ENCODE measurements around the gene ARID1B. TPM values are rescaled to one million over a fixed set of nuclear protein-coding genes. Genes with fewer than 3 reads are reported as not detected.

Gene ARID1B
- total and polyA plus RNA-seq, 10 of the 15 experiments (the other 5 are each of a cell fraction or from before 2014, with no cell fraction given): 24.7 to 133 (median 54.6) TPM

- no peaks in the 10 kb centered on the region for H3K4me1 ChIP-seq (ENCODE audit: control insufficient read depth, insufficient read depth, low read length)
- DNase-seq (ENCODE audit: low read depth, low spot score) (no peak), ATAC-seq (no peak), FAIRE-seq (no peak)
- RAD21 ChIA-PET (ENCODE audit: unreplicated experiment): no interaction called here
- H3K4me3 ChIP-seq: no peak overlapping the region
- SMC1A ChIA-PET (ENCODE audit: uncharacterized antibody, unreplicated experiment): interaction anchor here (1.1 kb wide), 1 partner anchor 20 kb away, joined by 3 read pairs; no protein-coding TSS in a partner anchor
- H3K9me3 ChIP-seq (replicated peaks; ENCODE audit: control insufficient read depth, insufficient read depth, low read length): no peaks in the 10 kb centered on the region
- POLR2A ChIA-PET: no interaction called here
- CTCF ChIA-PET: interaction anchor here (1.0 kb wide), 1 partner anchor 13 kb away, joined by 6 read pairs; no protein-coding TSS in a partner anchor
- peaks cover 8 to 16% of the 10 kb centered on the region in 2 experiments for H3K36me3 ChIP-seq (ENCODE audit: control insufficient read depth in 2 of 2, insufficient read depth in 2 of 2, low read length in 1 of 2)
- H4K20me1 ChIP-seq (ENCODE audit: control insufficient read depth, insufficient read depth): no peaks in the 10 kb centered on the region
- H3K9ac ChIP-seq (ENCODE audit: control insufficient read depth, insufficient read depth, low read length): no peak overlapping the region
- intact Hi-C loops (cut with micrococcal nuclease; ENCODE audit: unreplicated experiment): no loop called here
- BruUV-seq (replicated peaks): no TSS peak
- H3K27me3 ChIP-seq (replicated peaks in 1 of 2; ENCODE audit: control insufficient read depth in 2 of 2, insufficient read depth in 2 of 2, low read length in 1 of 2): no peaks in the 10 kb centered on the region
- H3K79me2 ChIP-seq (ENCODE audit: control insufficient read depth, insufficient read depth, low read length): no peaks in the 10 kb centered on the region
- no peak overlapping the region for H3K4me2 ChIP-seq (ENCODE audit: control insufficient read depth, insufficient read depth)
- in situ Hi-C loops (cut with MboI): no loop called here
- 93% methylated on average over 10 of the region's 10 CpGs for WGBS (ENCODE audit: insufficient coverage, insufficient replicate concordance, low lambda C conversion rate, missing lambda C conversion rate)
- no peak overlapping the region for H3K27ac ChIP-seq (ENCODE audit: control insufficient read depth, insufficient read depth)
- no peak overlapping the region for H2AFZ ChIP-seq (ENCODE audit: control insufficient read depth, low read depth, low read length)
- no peak for TF ChIP-seq E4F1 (IDR thresholded peaks at IDR 0.05; ENCODE audit: borderline replicate concordance, partially characterized antibody)
- TF ChIP-seq EED (IDR thresholded peaks at IDR 0.05; ENCODE audit: low read depth): no peak
- TF ChIP-seq, protein P1, sequence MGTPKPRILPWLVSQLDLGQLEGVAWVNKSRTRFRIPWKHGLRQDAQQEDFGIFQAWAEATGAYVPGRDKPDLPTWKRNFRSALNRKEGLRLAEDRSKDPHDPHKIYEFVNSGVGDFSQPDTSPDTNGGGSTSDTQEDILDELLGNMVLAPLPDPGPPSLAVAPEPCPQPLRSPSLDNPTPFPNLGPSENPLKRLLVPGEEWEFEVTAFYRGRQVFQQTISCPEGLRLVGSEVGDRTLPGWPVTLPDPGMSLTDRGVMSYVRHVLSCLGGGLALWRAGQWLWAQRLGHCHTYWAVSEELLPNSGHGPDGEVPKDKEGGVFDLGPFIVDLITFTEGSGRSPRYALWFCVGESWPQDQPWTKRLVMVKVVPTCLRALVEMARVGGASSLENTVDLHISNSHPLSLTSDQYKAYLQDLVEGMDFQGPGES (IDR thresholded peaks at IDR 0.05): no peak
- TF ChIP-seq CREB1 (IDR thresholded peaks at IDR 0.05; ENCODE audit: low read depth): peak; percentile 79
- no peak for TF ChIP-seq ZSCAN29 (IDR thresholded peaks at IDR 0.05)
- TF ChIP-seq IKZF2 (IDR thresholded peaks at IDR 0.05): no peak
- no peak for TF ChIP-seq ETV6 (conservative IDR thresholded peaks at IDR 0.05 in 1 of 2, IDR thresholded peaks at IDR 0.05 in 1 of 2; ENCODE audit: borderline replicate concordance in 1 of 2, low read depth in 1 of 2)
- no peak for TF ChIP-seq HDAC6 (IDR thresholded peaks at IDR 0.05; ENCODE audit: unreplicated experiment)
- TF ChIP-seq, protein P2, sequence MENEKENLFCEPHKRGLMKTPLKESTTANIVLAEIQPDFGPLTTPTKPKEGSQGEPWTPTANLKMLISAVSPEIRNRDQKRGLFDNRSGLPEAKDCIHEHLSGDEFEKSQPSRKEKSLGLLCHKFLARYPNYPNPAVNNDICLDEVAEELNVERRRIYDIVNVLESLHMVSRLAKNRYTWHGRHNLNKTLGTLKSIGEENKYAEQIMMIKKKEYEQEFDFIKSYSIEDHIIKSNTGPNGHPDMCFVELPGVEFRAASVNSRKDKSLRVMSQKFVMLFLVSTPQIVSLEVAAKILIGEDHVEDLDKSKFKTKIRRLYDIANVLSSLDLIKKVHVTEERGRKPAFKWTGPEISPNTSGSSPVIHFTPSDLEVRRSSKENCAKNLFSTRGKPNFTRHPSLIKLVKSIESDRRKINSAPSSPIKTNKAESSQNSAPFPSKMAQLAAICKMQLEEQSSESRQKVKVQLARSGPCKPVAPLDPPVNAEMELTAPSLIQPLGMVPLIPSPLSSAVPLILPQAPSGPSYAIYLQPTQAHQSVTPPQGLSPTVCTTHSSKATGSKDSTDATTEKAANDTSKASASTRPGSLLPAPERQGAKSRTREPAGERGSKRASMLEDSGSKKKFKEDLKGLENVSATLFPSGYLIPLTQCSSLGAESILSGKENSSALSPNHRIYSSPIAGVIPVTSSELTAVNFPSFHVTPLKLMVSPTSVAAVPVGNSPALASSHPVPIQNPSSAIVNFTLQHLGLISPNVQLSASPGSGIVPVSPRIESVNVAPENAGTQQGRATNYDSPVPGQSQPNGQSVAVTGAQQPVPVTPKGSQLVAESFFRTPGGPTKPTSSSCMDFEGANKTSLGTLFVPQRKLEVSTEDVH (IDR thresholded peaks at IDR 0.05; ENCODE audit: low read depth, partially characterized antibody): no peak
- TF ChIP-seq BCL3 (IDR thresholded peaks at IDR 0.05; ENCODE audit: borderline replicate concordance, insufficient read depth, low read depth, low read length, poor library complexity, severe bottlenecking): no peak
- TF ChIP-seq CEBPZ (IDR thresholded peaks at IDR 0.05; ENCODE audit: low read depth, low read length): no peak
Observed at GRCh38 chr6:157143171-157143889, 366.2 kb downstream of the ARID1B start.

All from GM12878 (cell line).